HG03432 (cell line): ENCODE data around the gene MRGPRX2.

Source experiments
- ATAC-seq: cut with Tn5 transposase; IDR thresholded peaks from one replicate; pipeline ENCODE4 v1.9.1; 2021; ENCODE audit warnings: mild to moderate bottlenecking, moderate library complexity; ENCODE audit not compliant: unreplicated experiment

MRGPRX2 gene

GRCh38 chr11:19060629-19061028, at the start of gene MRGPRX2:
TSS of gene MRGPRX2 (minus strand) at chr11:19060717. CDS start at chr11:19056402, 4,315 bp downstream.
- ATAC-seq = no peak

- no peak for ATAC-seq
Observed at GRCh38 chr11:19110295-19110694, 49.8 kb upstream of the MRGPRX2 start.

- no peak for ATAC-seq
Observed at GRCh38 chr11:19107125-19107524, 46.6 kb upstream of the MRGPRX2 start.

GRCh38 chr11:19105011-19105410, 44.5 kb upstream of the MRGPRX2 start:
- no peak for ATAC-seq

- no peak for ATAC-seq
Observed at GRCh38 chr11:19102521-19102900, 42.0 kb upstream of the MRGPRX2 start.

GRCh38 chr11:19101796-19102520, 41.4 kb upstream of the MRGPRX2 start:
- no peak for ATAC-seq

- no peak for ATAC-seq
Observed at GRCh38 chr11:19100885-19101284, 40.4 kb upstream of the MRGPRX2 start.

GRCh38 chr11:19099093-19099492, 38.6 kb upstream of the MRGPRX2 start:
- ATAC-seq = no peak

- no peak for ATAC-seq
Observed at GRCh38 chr11:19094859-19095258, 34.3 kb upstream of the MRGPRX2 start.

GRCh38 chr11:19093976-19094375, 33.5 kb upstream of the MRGPRX2 start:
- ATAC-seq = no peak

- no peak for ATAC-seq
Observed at GRCh38 chr11:19092850-19093249, 32.3 kb upstream of the MRGPRX2 start.

- ATAC-seq = no peak
Observed at GRCh38 chr11:19092342-19092741, 31.8 kb upstream of the MRGPRX2 start.

GRCh38 chr11:19091366-19091765, 30.8 kb upstream of the MRGPRX2 start:
- ATAC-seq = no peak

GRCh38 chr11:19089421-19089820, 28.9 kb upstream of the MRGPRX2 start:
- ATAC-seq = no peak

GRCh38 chr11:19088791-19089190, 28.3 kb upstream of the MRGPRX2 start:
- ATAC-seq = no peak

- no peak for ATAC-seq
Observed at GRCh38 chr11:19087658-19088057, 27.1 kb upstream of the MRGPRX2 start.

GRCh38 chr11:19084661-19085315, 24.3 kb upstream of the MRGPRX2 start:
- no peak for ATAC-seq

- no peak for ATAC-seq
Observed at GRCh38 chr11:19083166-19083565, 22.6 kb upstream of the MRGPRX2 start.

- ATAC-seq = no peak
Observed at GRCh38 chr11:19080579-19080993, 20.1 kb upstream of the MRGPRX2 start.

- no peak for ATAC-seq
Observed at GRCh38 chr11:19079643-19080440, 19.3 kb upstream of the MRGPRX2 start.

GRCh38 chr11:19077965-19078364, 17.4 kb upstream of the MRGPRX2 start:
- no peak for ATAC-seq
